GM19023 (cell line): Measurements from ENCODE around the gene MAGED4B.
"Not testable (repeated sequence)": the region's sequence is repeated elsewhere in the genome, so short reads cannot be mapped to it uniquely, and the experiment has no call there.

Experiments
- ATAC-seq: cut with Tn5 transposase; IDR thresholded peaks from one replicate; pipeline ENCODE4 v1.9.1; 2021; ENCODE audit warnings: mild to moderate bottlenecking, moderate library complexity; ENCODE audit not compliant: unreplicated experiment

MAGED4B gene, protein sequence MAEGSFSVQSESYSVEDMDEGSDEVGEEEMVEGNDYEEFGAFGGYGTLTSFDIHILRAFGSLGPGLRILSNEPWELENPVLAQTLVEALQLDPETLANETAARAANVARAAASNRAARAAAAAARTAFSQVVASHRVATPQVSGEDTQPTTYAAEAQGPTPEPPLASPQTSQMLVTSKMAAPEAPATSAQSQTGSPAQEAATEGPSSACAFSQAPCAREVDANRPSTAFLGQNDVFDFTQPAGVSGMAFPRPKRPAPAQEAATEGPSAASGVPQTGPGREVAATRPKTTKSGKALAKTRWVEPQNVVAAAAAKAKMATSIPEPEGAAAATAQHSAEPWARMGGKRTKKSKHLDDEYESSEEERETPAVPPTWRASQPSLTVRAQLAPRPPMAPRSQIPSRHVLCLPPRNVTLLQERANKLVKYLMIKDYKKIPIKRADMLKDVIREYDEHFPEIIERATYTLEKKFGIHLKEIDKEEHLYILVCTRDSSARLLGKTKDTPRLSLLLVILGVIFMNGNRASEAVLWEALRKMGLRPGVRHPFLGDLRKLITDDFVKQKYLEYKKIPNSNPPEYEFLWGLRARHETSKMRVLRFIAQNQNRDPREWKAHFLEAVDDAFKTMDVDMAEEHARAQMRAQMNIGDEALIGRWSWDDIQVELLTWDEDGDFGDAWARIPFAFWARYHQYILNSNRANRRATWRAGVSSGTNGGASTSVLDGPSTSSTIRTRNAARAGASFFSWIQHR

DNA sequence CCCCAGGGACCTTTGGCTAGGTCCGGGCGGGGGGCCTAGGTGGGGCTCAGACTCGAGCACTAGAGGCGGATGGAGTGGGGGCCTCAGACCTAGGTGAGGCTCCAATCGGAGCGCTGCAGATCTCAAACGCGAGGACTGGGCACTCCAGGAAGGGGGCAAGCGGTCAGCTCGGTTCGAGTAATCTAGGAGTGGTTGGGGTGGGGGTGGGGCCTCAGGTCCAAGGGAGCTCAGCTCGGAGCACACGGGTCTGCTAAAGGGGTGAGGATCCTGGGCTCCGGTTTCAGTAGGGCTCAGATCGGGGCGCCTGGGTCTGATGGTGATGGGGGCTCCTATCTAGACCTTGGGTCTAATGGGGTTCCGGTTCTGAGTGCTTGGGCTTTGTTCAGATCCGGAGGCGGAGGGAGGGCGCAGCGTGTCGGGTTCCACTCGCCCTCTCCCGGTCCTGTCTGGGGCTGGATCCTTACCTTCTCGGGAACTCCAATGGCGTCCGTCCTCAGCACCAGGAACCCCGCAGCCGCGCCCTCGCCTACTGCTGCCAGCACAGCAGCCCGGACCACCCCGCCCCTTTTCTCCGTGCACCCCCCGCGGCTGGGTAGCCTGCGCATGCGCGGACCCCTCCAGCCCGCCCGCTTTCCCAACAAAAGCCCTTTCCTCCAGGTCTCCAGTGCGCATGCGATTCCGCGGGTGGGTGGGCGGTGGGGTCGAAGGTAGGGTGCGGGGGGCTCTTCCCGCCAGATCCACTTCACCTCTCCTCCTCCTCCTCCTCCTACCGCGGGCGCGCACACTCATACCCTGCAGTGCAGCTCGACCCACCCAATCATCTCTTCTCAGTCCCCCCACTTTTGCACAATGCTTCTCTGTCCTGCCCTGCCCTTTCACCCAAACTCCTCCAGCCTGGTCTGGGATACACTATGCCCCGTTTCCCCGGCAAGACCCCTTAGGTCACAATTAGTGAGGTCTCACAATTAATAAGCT, at the start of gene MAGED4B:
Gene MAGED4B (minus strand): TSS at position 518 of the 975 bp plus-strand sequence. CDS start 1,011 bp downstream, outside the sequence.
- ATAC-seq: not testable (repeated sequence)

DNA sequence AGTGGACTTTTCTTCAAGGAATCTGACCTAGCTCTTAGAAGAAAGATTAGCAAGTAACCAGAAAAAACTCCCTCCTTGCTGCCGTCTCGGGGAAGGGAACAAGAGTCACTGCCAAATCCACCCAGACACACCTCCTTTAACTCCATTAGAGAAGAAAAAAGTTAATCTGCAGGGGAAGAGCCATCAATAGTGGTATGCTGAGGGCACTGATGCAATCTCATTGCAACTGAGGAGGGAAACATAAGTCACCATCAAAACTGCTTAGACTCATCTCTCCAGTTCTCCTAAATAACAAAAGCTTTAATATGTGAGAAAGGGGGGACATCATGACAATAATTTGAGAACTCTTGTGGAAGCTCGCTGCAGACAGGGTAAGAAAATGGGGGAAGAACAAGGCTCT, 49.3 kb upstream of the MAGED4B start:
- ATAC-seq: no peak

DNA sequence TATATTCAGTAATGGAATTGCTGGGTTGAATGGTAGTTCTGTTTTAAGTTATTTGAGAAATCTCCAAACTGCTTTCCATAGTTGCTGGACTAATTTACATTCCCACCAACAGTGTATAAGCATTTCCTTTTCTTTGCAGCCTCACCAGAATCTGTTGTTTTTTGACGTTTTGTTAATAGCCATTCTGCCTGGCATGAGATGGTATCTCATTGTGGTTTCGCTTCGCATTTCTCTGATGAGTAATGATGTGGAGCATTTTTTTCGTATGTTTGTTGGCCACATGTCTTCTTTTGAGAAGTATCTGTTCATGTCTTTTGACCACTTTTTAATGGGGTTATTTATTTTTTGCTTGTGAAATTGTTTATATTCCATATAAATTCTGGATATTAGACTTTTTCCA, 13.6 kb upstream of the MAGED4B start:
- ATAC-seq: no peak

DNA sequence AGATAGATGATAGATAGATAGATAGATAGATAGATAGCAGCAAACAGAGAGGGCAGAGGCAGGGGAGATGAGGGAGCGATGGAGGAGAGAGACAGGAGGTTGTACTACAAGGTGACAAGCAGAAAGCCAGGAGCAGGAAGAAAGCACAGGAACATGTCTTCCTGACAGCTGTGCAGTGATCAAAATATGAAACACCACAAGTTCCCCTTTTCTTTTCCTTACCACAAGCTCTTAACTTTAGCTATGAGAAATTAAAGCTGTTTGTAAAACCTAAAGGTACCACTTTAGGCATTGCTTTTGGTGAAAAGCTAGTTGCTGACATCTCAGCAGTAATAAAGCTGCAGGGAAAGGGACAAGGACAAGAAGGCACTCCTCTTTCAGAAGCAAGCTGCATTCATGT, 9.1 kb upstream of the MAGED4B start:
- no peak for ATAC-seq

DNA sequence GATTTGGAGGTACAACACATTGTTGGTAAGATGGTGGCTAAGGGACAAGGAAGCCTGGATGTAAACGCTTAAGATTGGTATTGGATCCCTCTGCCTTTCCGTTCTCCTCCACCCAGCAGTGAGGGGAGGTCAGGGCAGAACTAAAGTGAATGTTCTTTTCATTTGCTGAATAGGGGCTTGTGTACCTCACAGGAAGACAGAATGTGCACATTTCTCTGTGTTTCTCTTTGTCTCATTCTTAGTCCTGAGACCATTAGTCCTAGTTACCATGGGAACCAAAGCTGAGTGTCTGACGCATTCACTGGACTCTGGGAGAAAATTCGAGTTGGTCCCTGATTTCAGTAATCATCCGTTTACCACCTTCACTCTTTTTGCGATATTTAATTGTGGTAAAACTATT, 26.7 kb downstream of the MAGED4B start:
- not testable (repeated sequence) for ATAC-seq

DNA sequence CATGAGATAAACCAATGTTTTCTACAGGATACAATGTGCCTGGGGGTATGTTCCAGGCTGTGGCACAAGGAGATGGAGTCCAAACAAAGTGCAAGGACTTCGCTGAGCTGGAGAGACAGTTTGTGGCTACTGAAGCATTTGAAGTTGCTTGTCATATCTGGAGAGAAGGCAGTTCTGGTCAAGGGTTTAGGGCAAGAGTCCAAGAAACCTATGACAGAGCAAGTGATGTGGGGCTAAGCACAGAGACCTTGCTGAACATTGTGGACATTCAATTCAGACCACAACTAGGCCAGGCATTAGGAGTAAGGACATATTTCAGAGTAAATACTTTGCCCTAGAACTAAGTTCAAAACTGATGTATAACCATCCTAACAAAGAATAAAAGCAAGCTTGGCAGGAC, 34.8 kb downstream of the MAGED4B start:
- ATAC-seq: no peak

DNA sequence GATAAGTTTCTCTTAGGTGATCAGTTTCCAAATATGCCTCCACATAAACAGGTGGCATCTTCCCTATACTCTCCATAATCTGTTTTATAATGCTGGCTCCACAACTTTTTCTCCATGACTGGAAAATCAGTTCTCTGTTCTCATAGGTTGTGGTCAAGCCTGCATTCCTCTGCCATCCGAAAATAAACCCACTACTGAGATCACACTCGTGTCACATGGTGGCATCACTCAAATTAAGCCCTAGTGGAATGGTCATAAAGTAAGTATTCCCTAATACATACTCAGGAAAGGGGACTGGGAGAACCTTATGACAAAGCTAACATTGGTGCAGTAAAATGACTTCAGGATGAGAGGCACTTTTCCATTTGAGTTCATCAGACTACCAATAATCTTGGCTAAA, 37.6 kb downstream of the MAGED4B start:
- no peak for ATAC-seq

DNA sequence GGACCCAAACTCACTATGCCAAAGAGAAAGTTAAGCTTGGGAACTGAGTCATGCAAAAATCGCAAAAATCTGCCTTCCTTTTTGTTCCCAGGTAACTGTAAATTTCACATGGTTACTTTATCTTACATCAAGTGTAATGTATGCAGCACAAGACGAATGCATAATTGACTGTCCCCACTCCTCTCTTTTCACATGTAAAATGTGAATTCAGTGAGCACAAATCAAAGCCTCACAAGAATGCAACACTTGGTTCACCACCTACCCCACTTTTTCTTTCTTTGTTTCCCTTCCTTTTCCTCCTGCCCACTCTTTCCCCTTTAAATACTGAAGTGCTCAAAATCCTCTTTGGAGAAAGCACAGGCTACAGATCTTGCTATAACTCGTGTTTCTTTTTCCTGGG, 53.2 kb downstream of the MAGED4B start:
- ATAC-seq: no peak
